Activated T-helper 1 cell treated with anti-CD3 and anti-CD28 coated beads, Interleukin-2, amount 50 U/mL, for 16 hours (primary cell): ENCODE data around the gene NELFA.

Source experiments
- DNase-seq, 2 donors: peaks; one replicate each; pipeline ENCODE4 v3.0.0-alpha.2; 2020; ENCODE audit warnings: low read depth in 1 of 2, low spot score in 1 of 2

NELFA gene

GRCh38 chr4:2008921-2009650, at the start of gene NELFA:
Gene NELFA (minus strand): TSS chr4:2008974. CDS start chr4:2008959, 15 bp downstream.
- DNase-seq = peak; percentile 89 to 91

DNA sequence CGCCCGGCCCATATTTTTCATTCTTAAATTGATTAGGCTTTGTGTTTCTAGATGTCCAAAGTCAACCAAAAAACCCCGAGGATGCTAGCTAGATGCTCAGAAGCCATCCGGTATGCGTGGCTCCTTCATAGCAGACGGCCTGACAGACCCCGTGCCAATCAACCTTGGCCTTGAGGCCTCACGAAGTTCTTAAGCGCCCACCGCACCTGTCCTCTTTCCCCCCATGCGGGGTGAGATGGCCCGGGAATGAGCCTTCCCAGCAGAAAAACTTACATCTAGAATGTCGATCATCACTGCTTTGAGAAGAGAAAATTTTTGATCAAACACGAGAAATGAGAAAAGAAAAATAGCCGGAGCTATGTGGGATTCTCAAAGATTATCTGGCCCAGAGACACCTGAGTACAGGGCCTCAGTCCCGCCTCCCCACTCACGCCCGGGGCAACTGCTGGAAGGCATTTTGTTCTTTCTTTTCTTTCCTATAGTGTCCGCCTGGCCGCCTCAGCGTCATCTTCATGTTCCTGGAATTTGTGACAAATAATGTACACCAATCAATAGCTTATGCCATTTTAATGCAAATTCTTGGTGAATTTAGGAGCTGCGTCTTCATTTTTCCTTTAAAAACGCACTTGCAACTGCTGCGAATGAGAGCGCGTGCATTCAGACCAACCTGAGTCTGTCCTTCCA, 48.8 kb upstream of the NELFA start:
- DNase-seq = no peak

GRCh38 chr4:2054217-2054616, 45.4 kb upstream of the NELFA start:
- no peak for DNase-seq

- no peak for DNase-seq
Measured at GRCh38 chr4:2051086-2051485, 42.3 kb upstream of the NELFA start.

- no peak for DNase-seq
Measured at GRCh38 chr4:2049811-2050210, 41.0 kb upstream of the NELFA start.

DNA sequence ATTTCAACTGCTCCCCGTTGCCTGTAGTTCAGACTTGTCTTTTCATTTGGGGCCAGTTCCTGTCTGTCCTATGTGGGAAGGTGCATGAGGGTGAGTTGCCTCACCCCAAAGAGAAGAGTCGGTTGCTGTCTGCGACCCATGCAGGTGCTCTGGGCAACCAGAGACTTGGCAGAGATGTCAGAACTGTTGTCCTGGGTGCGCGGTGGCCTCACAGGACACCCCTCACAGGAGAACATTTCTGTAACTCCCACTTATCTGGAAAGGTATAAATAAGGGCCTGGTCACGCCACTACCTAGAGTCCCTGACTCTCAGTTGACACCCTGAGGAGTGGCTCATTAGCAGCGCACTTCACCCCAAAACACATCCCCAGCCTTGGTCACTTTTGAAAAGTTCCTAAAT, 40.6 kb upstream of the NELFA start:
- no peak for DNase-seq

GRCh38 chr4:2048831-2049230, 40.1 kb upstream of the NELFA start:
- no peak for DNase-seq

DNA sequence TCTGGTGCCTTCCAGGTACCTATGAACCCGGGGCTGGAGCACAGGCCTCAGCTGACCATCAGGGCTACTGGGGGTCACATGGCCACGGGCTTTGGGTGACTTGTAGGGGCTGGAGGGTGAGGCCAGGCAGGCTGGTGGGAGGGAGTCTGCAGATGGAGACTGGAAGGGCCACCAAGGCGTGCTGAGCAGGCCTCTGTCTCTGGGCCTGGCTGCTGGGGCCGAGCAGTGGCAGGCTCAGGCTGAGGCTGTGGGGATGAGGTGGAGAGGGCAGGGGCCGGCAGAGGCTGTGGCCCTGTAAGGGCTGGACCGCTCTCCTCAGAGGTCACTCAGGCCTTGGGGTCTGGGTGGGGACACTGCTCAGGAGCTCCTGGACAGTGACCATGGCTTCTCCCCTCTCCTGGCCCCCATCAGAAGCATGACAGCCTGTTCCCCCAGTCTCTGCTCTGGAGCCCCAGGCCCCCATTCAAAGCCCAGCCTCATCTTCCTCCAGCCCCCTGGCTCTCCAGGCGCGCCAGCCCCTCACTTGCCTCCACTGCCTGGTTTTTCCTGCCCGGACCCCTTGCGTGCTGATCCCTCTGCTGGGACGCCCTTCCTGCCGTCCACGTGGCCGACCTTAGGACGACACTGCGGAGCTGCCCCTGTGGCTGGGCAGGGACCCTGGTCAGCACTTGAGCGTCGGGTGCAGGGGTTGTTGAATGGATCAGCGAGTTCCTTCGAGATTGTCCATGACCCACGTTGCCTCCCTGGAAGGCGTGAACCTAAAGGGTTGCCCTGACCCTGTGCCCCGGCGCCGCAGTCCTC, 39.2 kb upstream of the NELFA start:
- DNase-seq = no peak

DNA sequence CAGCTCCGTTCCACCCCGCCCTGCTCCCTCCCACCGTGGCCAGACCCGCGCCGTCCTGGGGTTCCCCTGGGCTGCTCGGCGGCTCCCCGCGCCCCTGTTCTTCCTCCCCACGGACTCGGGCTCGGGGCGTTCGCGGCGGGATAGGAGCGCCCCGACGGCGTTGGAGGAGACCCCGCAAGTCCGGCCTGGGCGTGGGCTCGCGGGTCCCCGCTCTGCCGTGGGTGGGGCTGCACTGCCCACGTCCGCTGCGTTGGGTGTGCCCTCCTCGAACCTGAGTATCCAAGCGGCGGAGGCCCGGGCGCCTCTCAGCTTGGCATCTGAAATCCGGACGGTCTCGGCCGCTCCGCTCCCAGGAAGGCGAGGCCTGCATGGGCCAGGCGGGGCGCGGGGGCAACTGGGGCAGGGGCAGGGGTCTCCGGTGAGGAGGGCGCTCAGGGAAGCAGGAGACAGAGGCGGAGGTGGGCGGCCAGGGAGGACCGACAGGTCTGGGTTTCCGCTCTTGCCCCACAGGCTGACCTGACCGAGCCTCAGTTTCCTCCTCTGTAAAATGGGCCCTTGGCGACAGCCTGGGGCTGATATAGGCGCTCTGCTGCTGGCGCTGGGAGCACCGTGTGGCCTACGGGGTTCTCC, 38.4 kb upstream of the NELFA start:
- no peak for DNase-seq

- no peak for DNase-seq
Measured at GRCh38 chr4:2046031-2046961, 37.5 kb upstream of the NELFA start.

GRCh38 chr4:2045518-2045951, 36.8 kb upstream of the NELFA start:
- no peak for DNase-seq

DNA sequence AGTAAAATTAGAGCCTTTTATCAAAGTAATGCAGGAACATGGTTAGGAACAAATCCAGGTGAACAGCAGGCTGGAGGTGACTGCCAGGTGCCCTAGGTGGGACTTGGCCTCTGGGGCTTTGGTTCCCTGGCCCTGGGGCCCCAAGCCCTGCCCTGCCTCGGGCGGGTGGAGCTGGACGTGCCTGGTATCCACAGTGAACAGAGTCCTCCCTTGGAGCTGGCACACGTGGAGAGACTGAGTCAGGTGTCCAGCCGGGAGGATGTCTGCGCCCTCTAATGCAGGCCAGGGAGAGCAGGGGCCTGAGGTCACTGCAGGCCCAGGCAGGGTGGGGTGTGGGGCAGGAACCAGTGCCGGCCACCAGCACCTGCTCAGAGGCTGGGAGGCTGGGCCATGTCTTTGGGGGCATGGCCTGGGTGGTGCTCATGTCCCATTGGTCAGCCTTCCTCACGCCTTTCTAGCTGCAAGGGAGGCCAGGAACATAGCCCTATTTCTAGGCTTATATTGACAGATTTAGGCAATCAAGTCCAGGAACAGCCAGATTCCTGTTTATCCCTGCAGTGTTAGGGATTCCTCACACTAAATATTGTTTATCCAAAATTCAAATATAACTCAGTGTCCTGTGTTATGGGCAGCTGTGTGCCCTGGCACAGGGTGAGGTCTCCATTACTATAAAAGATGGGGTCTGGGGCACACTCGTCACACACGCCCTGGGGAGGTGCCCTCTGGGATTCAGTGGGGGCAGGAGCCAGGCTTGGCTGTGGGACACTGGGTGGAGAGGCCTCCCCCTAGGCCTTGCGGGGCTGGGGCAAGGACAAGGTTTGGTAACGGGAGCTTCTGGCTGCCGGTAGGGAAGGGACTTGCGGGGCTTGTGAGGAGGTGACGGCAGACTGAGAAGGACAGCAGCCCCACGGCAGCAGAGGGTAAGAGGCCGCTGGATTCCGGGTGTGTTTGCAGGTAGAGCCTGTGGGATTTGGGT, 36.1 kb upstream of the NELFA start:
- no peak for DNase-seq

DNA sequence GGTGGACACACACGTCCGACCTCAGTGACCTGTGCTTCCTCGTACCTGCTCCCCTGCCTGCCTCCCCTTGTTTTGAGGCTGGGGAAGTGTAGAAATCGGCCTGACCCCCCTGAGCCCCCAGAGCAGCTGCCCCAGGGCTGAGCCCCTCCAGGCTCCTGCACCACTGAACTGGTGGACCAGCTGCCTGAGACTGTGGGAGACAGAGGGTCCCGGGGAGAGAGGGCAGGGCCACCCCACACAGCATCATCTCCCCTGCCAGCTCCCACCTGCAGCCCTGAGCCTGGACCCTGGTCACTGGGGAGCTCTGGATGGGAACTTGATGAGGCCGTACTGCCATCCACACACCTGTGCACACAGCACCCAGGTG, 35.3 kb upstream of the NELFA start:
- no peak for DNase-seq

DNA sequence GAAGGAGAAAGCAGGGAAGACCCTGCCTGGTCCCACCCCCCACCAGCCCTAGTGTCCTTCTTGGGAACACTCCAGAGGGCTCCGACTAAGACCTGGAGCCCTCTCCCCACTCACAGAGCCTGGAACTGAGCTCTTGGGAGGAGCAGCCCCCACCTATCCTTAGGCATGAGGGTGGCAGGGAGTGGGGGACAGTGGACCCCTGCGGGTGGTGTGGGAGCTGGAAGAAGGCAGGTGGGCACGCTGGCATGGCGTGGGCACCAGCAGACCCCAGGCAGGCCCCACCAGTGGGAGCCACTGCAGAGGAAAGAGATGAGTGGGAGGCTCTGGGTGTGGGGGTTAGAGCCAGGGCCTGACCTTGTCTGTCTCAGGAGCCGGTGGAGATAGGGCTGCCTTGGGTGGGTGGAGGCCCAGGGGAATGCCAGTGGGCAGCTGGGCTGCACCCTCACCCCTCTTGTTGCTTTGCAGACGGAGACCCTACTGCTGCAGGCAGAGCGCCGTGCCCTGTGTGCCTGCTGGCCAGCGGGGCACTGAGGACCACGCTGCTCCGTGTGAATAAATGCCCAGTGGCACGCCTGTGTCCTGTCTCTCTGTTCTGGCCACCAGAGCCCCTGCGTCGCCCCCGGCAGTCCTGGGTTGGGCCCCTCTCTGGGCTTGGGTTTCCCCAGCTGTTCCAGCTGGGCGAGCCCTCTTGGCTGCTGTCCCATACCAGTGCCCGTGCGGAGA, 34.8 kb upstream of the NELFA start:
- DNase-seq = no peak

- DNase-seq = no peak
Measured at GRCh38 chr4:2042947-2043395, 34.2 kb upstream of the NELFA start.

DNA sequence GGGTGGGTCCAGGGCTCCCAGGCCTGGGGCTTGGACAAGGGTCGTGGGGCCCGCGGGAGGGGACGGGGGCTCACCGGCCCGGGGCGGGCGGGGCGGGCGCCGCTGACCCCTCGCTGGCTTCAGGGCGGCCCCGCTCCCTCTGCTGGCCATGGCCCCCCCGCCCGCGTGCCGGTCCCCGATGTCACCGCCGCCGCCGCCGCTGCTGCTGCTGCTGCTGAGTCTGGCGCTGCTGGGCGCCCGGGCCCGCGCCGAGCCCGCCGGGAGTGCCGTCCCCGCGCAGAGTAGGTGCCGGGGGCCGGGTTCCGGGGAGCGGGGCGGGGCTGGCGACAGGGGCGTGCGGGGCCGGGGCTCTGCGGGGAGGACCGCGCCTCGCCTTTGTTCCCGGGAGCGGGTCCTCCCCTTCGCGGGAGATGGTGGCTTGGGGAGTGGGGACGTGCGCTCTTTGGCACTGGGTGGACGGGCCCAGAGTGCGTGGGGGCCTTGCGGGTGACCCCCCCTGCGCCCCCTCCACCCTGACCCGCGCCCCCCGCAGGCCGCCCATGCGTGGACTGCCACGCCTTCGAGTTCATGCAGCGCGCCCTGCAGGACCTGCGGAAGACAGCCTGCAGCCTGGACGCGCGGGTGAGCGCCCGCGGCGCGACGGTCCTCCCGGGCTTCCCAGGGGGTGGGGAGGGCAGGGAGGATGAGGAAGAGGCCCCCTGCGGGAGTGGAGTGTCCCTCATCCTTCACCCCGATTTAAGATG, 33.6 kb upstream of the NELFA start:
- DNase-seq = no peak

DNA sequence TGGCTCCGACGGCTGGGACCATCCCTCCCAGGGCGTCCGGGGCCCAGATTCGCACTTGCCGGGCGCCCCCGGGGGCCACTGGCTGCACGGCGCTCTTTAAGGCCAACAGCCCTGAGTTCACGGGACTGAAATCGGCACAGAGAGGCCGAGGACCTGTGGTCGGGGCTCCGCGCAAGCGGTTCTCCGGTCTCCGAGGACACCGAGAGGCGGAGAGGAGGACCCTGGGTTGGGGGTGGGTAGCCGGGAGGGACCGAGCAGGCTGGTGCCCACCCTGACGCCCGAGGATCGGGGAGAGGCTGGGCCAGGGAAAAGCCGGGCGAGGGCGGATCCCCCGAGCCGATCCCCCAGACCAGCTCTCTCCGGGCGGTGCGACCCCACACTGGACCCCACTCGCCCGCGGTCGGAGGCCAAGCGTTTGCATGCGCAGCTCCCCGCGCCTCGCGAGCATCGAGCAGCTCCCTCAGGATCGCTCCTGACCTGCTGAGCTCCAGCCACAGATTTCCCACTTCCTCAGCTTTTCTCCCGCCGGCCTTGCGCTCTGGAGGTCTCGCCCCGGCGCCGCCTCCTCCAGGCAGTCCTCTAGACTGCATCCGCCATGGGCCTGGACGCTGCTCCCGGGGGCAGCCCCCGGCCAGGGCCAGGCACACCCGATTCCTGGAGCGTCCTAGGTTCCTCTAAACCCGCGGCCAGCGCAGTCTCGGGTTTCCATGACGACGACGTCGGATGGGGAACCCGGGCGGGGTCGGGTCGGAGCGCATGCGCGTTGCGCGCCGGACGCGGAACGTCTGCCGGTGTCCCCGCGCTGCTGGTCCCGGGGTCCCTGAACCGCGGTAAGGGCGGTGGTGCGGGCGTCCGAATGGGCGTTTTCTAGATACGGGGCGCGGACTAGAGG, 32.7 kb upstream of the NELFA start:
- DNase-seq = peak; percentile 51 to 75
